K562 (cell line): Measurements from ENCODE around the gene TIGAR. TPM values are rescaled to one million over a fixed set of nuclear protein-coding genes. Genes with fewer than 3 reads are reported as not detected.
A peak's percentile ranks its signal among the peaks of the same experiment; 100 is the strongest.

Source experiments
- ATF3 ChIP-seq, 2 experiments: fragments of 450-650 bp in 1 of 2; sonication (generic) in 1 of 2; formaldehyde crosslinking in 1 of 2; IDR thresholded peaks in 1 of 2; conservative IDR thresholded peaks in 1 of 2; 2 replicates each; pipeline versions ENCODE4 v1.6.1 to v1.8.1; 2016 to 2023; ENCODE audit warnings: mild to moderate bottlenecking in 2 of 2, moderate library complexity in 2 of 2, inconsistent platforms in 1 of 2, missing genetic modification reagents in 1 of 2
- CHD1 ChIP-seq: fragments of 200-600 bp; sonication (generic); IDR thresholded peaks from one replicate; pipeline ENCODE4 v1.6.1; 2012; ENCODE audit warnings: mild to moderate bottlenecking, moderate library complexity, low read length, inconsistent platforms
- CHD4 ChIP-seq: fragments of 200-600 bp; sonication (generic); IDR thresholded peaks from 3 replicates; pipeline ENCODE4 v1.6.1; 2012; ENCODE audit warnings: low read depth, mild to moderate bottlenecking, mixed read lengths, low read length, inconsistent platforms; ENCODE audit not compliant: insufficient read depth, insufficient replicate concordance, poor library complexity, severe bottlenecking
- GATAD2B ChIP-seq: fragments of 450-650 bp; IDR thresholded peaks from 2 replicates; pipeline ENCODE4 v1.6.1; 2017; ENCODE audit warnings: mild to moderate bottlenecking, borderline replicate concordance
- MAFG ChIP-seq: fragments of 450-650 bp; conservative IDR thresholded peaks from 2 replicates; pipeline ENCODE4 v1.6.1; 2016; ENCODE audit warnings: missing genetic modification characterization, missing compliant biosample characterization
- NR2C2 ChIP-seq, 2 experiments: fragments of 200-800 bp in 1 of 2; sonication (Bioruptor generic) in 1 of 2; sonication (generic) in 1 of 2; formaldehyde crosslinking in 1 of 2; IDR thresholded peaks; 2 replicates each; pipeline versions ENCODE4 v1.6.1 to v1.8.0; 2016 to 2022; ENCODE audit warnings: mild to moderate bottlenecking in 1 of 2, missing compliant biosample characterization in 1 of 2, missing genetic modification characterization in 1 of 2, missing genetic modification reagents in 1 of 2
- NR4A1 ChIP-seq, 2 experiments: fragments of 250-450 bp in 1 of 2; fragments of 450-650 bp in 1 of 2; sonication (Bioruptor Pico) in 1 of 2; IDR thresholded peaks; 2 replicates each; pipeline versions ENCODE4 v1.4.0 to v1.6.1; 2016 to 2020; ENCODE audit warnings: mild to moderate bottlenecking in 2 of 2, missing compliant biosample characterization in 1 of 2, missing genetic modification characterization in 1 of 2, moderate library complexity in 1 of 2
- POLR2B ChIP-seq: fragments of 450-650 bp; IDR thresholded peaks from 2 replicates; pipeline ENCODE4 v1.6.1; 2018; ENCODE audit warnings: low read depth; ENCODE audit not compliant: partially characterized antibody
- PTTG1 ChIP-seq: fragments of 450-650 bp; IDR thresholded peaks from 2 replicates; pipeline ENCODE4 v1.6.1; 2016; ENCODE audit warnings: low read depth, mild to moderate bottlenecking, missing genetic modification characterization, missing compliant biosample characterization
- RNF2 ChIP-seq: sonication (generic); IDR thresholded peaks from 2 replicates; pipeline ENCODE4 v1.6.1; 2016
- SMAD1 ChIP-seq: fragments of 150-350 bp; IDR thresholded peaks from 2 replicates; pipeline ENCODE4 v1.6.1; 2014; ENCODE audit warnings: low read length, low read depth; ENCODE audit not compliant: partially characterized antibody
- SRSF9 ChIP-seq: fragments of 200-400 bp; formaldehyde crosslinking; IDR thresholded peaks from 2 replicates; pipeline ENCODE4 v1.6.1; 2017; ENCODE audit warnings: low read depth, low read length, borderline replicate concordance
- TCF15 ChIP-seq: fragments of 250-450 bp; sonication (Bioruptor Pico); IDR thresholded peaks from 2 replicates; pipeline ENCODE4 v1.8.0; 2022; ENCODE audit warnings: moderate library complexity, mild to moderate bottlenecking, inconsistent platforms
- ZBTB2 ChIP-seq: fragments of 450-650 bp; IDR thresholded peaks from 2 replicates; pipeline ENCODE4 v1.6.1; 2016; ENCODE audit warnings: antibody characterized with exemption
- ZKSCAN8 ChIP-seq: fragments of 200-800 bp; sonication (Bioruptor generic); IDR thresholded peaks from 2 replicates; pipeline ENCODE4 v1.6.1; 2016; ENCODE audit warnings: missing genetic modification characterization, missing compliant biosample characterization
- ZNF165 ChIP-seq: fragments of 250-450 bp; sonication (Bioruptor Pico); IDR thresholded peaks from 2 replicates; pipeline ENCODE4 v1.4.0; 2020; ENCODE audit warnings: borderline replicate concordance
- ZNF217 ChIP-seq: sonication (generic); formaldehyde crosslinking; IDR thresholded peaks from 2 replicates; pipeline ENCODE4 v1.8.0; 2022; ENCODE audit warnings: mild to moderate bottlenecking, missing genetic modification reagents
- ZNF280A ChIP-seq: fragments of 450-650 bp; IDR thresholded peaks from 2 replicates; pipeline ENCODE4 v1.6.1; 2018; ENCODE audit warnings: mild to moderate bottlenecking, low read depth; ENCODE audit not compliant: partially characterized antibody
- ZNF589 ChIP-seq: fragments of 200-800 bp; sonication (Bioruptor generic); IDR thresholded peaks from 2 replicates; pipeline ENCODE4 v1.6.1; 2016; ENCODE audit warnings: low read depth, missing genetic modification characterization, missing compliant biosample characterization
- polyA plus RNA-seq, 8 experiments: library from polyadenylated mRNA; depleted of rRNA in 4 of 8; stranded (reverse) in 5 of 8; unstranded in 3 of 8; fragments of >200 nt; fragmentation: Nextera tagmentation in 2 of 8; fragmentation: Illumina TruSeq in 1 of 8; extraction: Ambion mirVana in 2 of 8; extraction: Trizol in 1 of 8; gene quantifications; 2 replicates each; pipeline versions ENCODE4 v1.2.1 to v1.2.3, GENCODE V29; 2011 to 2014; ENCODE audit warnings: inconsistent platforms in 1 of 8, missing spikeins in 1 of 8
- total RNA-seq, 7 experiments: library from RNA; depleted of rRNA in 6 of 7; stranded (reverse); fragments of >200 nt in 6 of 7; fragmentation: Illumina TruSeq in 2 of 7; extraction: Trizol in 2 of 7; gene quantifications; 2 replicates each; pipeline versions ENCODE4 v1.2.1 to v1.2.3, GENCODE V29; 2011 to 2021; ENCODE audit warnings: low replicate concordance in 1 of 7

TIGAR gene
- total and polyA plus RNA-seq, 9 of the 15 experiments (the other 6 are each of a cell fraction or from before 2014, with no cell fraction given): 0.11 to 1.0 (median 0.53) TPM; not detected in 2

- 0 out of 2 replicates have a peak, but pooled peaks have one; percentile 15 for TF ChIP-seq NR2C2 (CRISPR knock-in tag; IDR thresholded peaks at IDR 0.05)
- peak; percentile 30; the same call in 1 of the 2 replicates for TF ChIP-seq NR2C2 (tag; IDR thresholded peaks at IDR 0.05)
- TF ChIP-seq ZNF280A: no peak
- TF ChIP-seq CHD1: no peak
- TF ChIP-seq NR4A1 (CRISPR knock-in tag; IDR thresholded peaks at IDR 0.05): no peak
- TF ChIP-seq NR4A1 (tag; IDR thresholded peaks at IDR 0.05): no peak
- TF ChIP-seq RNF2: peak; percentile 77
- no peak for TF ChIP-seq ZNF217 (CRISPR knock-in tag)
- no peak for TF ChIP-seq TCF15 (CRISPR knock-in tag)
- TF ChIP-seq ZBTB2: peak; percentile 45; the same call in 1 of the 2 replicates
- no peak for TF ChIP-seq SRSF9
- no peak for TF ChIP-seq CHD4
- no peak for TF ChIP-seq ZKSCAN8 (CRISPR knock-in tag)
- TF ChIP-seq ZNF165: no peak
- TF ChIP-seq PTTG1 (tag): no peak
- no peak for TF ChIP-seq ATF3 (IDR thresholded peaks at IDR 0.05)
- TF ChIP-seq ATF3 (CRISPR knock-in tag; conservative IDR thresholded peaks at IDR 0.05): no peak
- TF ChIP-seq POLR2B: peak; percentile 23
- no peak for TF ChIP-seq ZNF589 (CRISPR knock-in tag)
- no peak for TF ChIP-seq MAFG (tag)
- TF ChIP-seq SMAD1: no peak
- no peak for TF ChIP-seq GATAD2B
Observed at GRCh38 chr12:4272424-4273272, 48.4 kb upstream of the TIGAR start (continued).
